ENCODE data around the gene NCAM2. TPM values are rescaled to one million over a fixed set of nuclear protein-coding genes. Genes with fewer than 3 reads are reported as not detected.

The NCAM2 gene
- total RNA-seq, 1 experiment from 2014 or later, result 2.4 TPM

DNA sequence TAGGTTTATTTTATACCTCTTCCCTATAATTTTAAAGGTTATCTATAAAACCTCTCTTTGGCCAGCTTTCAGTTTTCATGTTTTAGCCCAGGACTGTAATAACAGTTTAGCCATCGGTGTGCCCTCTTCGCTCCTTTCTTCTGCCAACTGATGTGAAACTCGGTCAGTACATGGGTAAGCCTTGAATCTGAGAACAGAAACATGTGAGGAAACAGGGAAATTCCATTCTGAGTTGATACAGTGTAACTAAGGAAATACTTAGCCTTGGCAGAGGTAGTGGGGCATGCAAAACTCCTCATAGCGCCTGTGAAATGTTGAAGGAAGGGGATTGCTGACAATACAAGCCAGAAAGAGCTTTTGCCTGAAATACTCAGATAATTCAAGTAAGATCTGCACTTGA lies 465.2 kb downstream of the NCAM2 start:
- Histone ChIP-seq H4K20me1 (ENCODE audit: low read length) (no peaks in the 10 kb centered on the region), H3K79me2 (ENCODE audit: low read length) (no peaks in the 10 kb centered on the region), H2AFZ (ENCODE audit: low read length) (peak overlapping the region; percentile 40; the same call in 1 of the 2 replicates), H3F3A (ENCODE audit: low read length, unreplicated experiment) (no peaks in the 10 kb centered on the region), H3K36me3 (ENCODE audit: low read depth, low read length) (no peaks in the 10 kb centered on the region), H3K4me3 (ENCODE audit: low read length) (no peak overlapping the region), H3K9me2 (replicated peaks; ENCODE audit: low read length) (no peaks in the 10 kb centered on the region), H3K9ac (ENCODE audit: low read length) (no peak overlapping the region), H3K27me3 (ENCODE audit: low read length) (no peaks in the 10 kb centered on the region), H3K9me3 (ENCODE audit: low read length) (no peaks in the 10 kb centered on the region), H3K4me1 (ENCODE audit: insufficient read depth, low read length) (no peaks in the 10 kb centered on the region), H3K4me2 (ENCODE audit: low read length) (no peak overlapping the region), H3K27ac (ENCODE audit: low read length) (no peak overlapping the region)
- ATAC-seq (no peak), DNase-seq (no peak)
- intact Hi-C loops (cut with micrococcal nuclease), result no loop called here
- CTCF ChIA-PET, result no interaction called here
- TF ChIP-seq EZH2 (IDR thresholded peaks at IDR 0.05; ENCODE audit: low read length, unreplicated experiment), result no peak
- no peak for TF ChIP-seq EZH2phosphoT487 (IDR thresholded peaks at IDR 0.05; ENCODE audit: borderline replicate concordance, low read length)
- TF ChIP-seq, protein P1, sequence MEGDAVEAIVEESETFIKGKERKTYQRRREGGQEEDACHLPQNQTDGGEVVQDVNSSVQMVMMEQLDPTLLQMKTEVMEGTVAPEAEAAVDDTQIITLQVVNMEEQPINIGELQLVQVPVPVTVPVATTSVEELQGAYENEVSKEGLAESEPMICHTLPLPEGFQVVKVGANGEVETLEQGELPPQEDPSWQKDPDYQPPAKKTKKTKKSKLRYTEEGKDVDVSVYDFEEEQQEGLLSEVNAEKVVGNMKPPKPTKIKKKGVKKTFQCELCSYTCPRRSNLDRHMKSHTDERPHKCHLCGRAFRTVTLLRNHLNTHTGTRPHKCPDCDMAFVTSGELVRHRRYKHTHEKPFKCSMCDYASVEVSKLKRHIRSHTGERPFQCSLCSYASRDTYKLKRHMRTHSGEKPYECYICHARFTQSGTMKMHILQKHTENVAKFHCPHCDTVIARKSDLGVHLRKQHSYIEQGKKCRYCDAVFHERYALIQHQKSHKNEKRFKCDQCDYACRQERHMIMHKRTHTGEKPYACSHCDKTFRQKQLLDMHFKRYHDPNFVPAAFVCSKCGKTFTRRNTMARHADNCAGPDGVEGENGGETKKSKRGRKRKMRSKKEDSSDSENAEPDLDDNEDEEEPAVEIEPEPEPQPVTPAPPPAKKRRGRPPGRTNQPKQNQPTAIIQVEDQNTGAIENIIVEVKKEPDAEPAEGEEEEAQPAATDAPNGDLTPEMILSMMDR (conservative IDR thresholded peaks at IDR 0.05; ENCODE audit: low read depth, low read length), result no peak
- POLR2A ChIA-PET (ENCODE audit: unreplicated experiment), result no interaction called here
- BruUV-seq (replicated peaks), result no TSS peak

DNA sequence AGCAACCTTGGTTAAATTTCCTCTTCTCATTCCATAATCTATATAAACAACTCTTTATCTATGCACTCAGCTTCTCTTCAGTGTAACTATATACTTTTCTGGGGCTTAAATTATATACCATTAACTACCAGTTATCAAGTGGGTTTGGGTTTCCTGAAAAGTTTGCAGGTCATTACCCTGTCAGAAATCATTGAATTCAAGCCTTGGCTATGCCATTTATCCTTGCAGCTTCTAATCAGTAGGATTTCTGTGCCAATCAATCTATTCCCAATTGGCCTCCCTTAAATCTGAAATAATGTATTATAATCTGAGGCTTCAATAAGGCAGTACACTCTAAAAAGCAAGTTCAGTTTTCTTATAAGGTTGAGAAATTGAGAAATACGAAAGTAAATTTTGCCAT lies 466.5 kb downstream of the NCAM2 start:
- no peaks in the 10 kb centered on the region for H3F3A ChIP-seq (ENCODE audit: low read length, unreplicated experiment)
- ChIA-PET POLR2A (ENCODE audit: unreplicated experiment) (no interaction called here), CTCF (no interaction called here)
- no peak overlapping the region for H3K27ac ChIP-seq (ENCODE audit: low read length)
- no peaks in the 10 kb centered on the region for H3K9me3 ChIP-seq (ENCODE audit: low read length)
- no peak overlapping the region for H3K9ac ChIP-seq (ENCODE audit: low read length)
- no TSS peak for BruUV-seq (replicated peaks)
- H3K27me3 ChIP-seq (ENCODE audit: low read length), result no peaks in the 10 kb centered on the region
- H3K79me2 ChIP-seq (ENCODE audit: low read length), result no peaks in the 10 kb centered on the region
- no peaks in the 10 kb centered on the region for H3K36me3 ChIP-seq (ENCODE audit: low read depth, low read length)
- H3K4me3 ChIP-seq (ENCODE audit: low read length), result no peak overlapping the region
- no peak for ATAC-seq
- H4K20me1 ChIP-seq (ENCODE audit: low read length), result no peaks in the 10 kb centered on the region
- TF ChIP-seq, protein P1 (conservative IDR thresholded peaks at IDR 0.05; ENCODE audit: low read depth, low read length), result no peak
- TF ChIP-seq EZH2 (IDR thresholded peaks at IDR 0.05; ENCODE audit: low read length, unreplicated experiment) (no peak), EZH2phosphoT487 (IDR thresholded peaks at IDR 0.05; ENCODE audit: borderline replicate concordance, low read length) (no peak)
- H2AFZ ChIP-seq (ENCODE audit: low read length), result no peak overlapping the region
- H3K9me2 ChIP-seq (replicated peaks; ENCODE audit: low read length), result no peaks in the 10 kb centered on the region
- H3K4me1 ChIP-seq (ENCODE audit: insufficient read depth, low read length), result no peaks in the 10 kb centered on the region
- no peak for DNase-seq
- no peak overlapping the region for H3K4me2 ChIP-seq (ENCODE audit: low read length)
- intact Hi-C loops (cut with micrococcal nuclease), result no loop called here

DNA sequence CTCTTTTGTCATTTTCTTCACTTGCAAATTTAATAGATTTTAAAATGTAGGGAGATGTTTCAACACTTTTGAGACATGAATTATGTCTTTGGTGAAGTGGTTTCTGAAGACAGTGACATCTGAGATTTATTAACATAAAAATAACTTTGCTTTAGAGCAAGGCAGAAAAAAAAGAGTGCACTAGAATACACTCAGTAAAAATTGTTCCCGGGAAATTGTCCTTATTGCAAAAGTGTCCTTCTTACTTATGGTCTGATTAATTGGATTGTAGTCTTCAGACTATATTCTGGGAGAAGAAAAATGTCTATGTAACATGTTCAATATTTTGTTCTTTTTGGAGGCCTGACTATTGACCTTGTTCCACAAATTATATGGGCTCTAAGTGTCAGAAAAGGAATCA lies 468.5 kb downstream of the NCAM2 start:
- Histone ChIP-seq H3K36me3 (ENCODE audit: low read depth, low read length) (no peaks in the 10 kb centered on the region), H3K27ac (ENCODE audit: low read length) (no peak overlapping the region), H3K4me2 (ENCODE audit: low read length) (no peak overlapping the region), H3K9me2 (replicated peaks; ENCODE audit: low read length) (no peaks in the 10 kb centered on the region), H3K27me3 (ENCODE audit: low read length) (no peaks in the 10 kb centered on the region), H3K9ac (ENCODE audit: low read length) (no peak overlapping the region), H2AFZ (ENCODE audit: low read length) (no peak overlapping the region), H3K4me1 (ENCODE audit: insufficient read depth, low read length) (no peaks in the 10 kb centered on the region), H3K9me3 (ENCODE audit: low read length) (no peaks in the 10 kb centered on the region), H3K79me2 (ENCODE audit: low read length) (no peaks in the 10 kb centered on the region), H4K20me1 (ENCODE audit: low read length) (no peaks in the 10 kb centered on the region), H3K4me3 (ENCODE audit: low read length) (no peak overlapping the region), H3F3A (ENCODE audit: low read length, unreplicated experiment) (no peaks in the 10 kb centered on the region)
- DNase-seq, result no peak
- no peak for ATAC-seq
- TF ChIP-seq EZH2phosphoT487 (IDR thresholded peaks at IDR 0.05; ENCODE audit: borderline replicate concordance, low read length) (no peak), EZH2 (IDR thresholded peaks at IDR 0.05; ENCODE audit: low read length, unreplicated experiment) (no peak)
- TF ChIP-seq, protein P1 (conservative IDR thresholded peaks at IDR 0.05; ENCODE audit: low read depth, low read length), result no peak
- intact Hi-C loops (cut with micrococcal nuclease), result no loop called here
- no TSS peak for BruUV-seq (replicated peaks)
- POLR2A ChIA-PET (ENCODE audit: unreplicated experiment), result no interaction called here
- CTCF ChIA-PET, result no interaction called here

All from PC-3 (cell line).